Suppressor macrophage treated with lipopolysaccharide for 1 hour (primary cell): ENCODE measurements around the gene DDX41.
A peak's percentile ranks its signal among the peaks of the same experiment; 100 is the strongest.

ENCODE experiments used
- DNase-seq, 3 donors: peaks; one replicate each; pipeline ENCODE4 v3.0.0-alpha.2; 2020 to 2022

Gene DDX41

DNA sequence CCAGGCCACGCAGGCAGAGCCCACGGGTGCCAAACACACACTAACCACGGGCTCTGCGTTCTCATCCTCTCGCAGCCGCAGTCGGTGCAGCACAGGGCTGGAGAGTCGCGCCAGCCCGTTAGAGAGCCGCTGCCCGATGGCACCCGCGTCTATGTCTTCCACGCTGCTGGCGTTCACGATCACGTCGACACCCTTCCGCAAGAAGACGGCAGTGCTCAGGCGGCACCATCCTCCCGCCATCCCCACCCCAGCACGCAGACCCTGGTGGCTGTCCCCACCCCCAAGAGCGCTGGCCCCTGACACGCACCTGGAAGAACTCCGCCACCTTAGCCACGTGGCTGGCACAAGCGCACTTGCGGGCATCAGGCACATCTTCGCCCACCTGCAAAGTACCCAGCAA is 49.3 kb downstream of the DDX41 start:
- DNase-seq = no peak

DNA sequence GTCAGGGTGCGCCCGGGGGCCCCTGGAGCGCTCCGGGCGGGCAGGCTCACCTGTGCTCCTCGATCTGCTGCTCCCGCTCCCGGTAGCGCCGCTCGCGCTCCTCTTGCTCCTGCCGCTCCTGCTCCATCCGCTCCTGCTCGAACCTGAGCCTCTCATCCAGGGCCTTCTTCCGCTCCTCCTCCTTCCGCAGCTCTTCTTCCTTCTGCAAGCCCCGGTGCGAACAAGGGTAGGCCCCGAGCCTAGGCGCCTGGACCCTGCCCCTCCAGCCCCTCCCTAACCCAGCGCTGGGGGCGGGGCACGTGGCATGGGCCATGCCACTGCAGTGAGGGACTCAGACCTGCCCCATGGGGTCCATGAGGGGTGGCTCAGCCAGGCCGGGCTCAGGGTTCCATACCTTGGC is 49.9 kb downstream of the DDX41 start:
- DNase-seq = no peak

DNA sequence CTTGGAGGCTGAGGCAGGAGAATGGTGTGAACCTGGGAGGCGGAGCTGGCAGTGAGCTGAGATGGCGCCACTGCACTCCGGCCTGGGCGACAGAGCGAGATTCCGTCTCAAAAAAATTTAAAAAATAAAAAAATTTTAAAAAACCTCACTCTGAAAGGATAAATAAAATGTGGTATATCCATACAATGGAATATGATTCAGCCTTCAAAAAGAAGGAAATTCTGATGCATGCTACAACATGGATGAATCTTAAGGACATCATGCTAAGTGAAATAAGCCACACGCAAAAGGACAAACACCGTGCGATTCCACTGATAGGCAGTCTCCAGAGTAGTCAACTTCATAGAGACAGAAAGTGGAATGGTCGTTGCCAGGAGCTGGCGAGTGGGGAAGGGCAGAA is 51.7 kb downstream of the DDX41 start:
- no peak for DNase-seq

DNA sequence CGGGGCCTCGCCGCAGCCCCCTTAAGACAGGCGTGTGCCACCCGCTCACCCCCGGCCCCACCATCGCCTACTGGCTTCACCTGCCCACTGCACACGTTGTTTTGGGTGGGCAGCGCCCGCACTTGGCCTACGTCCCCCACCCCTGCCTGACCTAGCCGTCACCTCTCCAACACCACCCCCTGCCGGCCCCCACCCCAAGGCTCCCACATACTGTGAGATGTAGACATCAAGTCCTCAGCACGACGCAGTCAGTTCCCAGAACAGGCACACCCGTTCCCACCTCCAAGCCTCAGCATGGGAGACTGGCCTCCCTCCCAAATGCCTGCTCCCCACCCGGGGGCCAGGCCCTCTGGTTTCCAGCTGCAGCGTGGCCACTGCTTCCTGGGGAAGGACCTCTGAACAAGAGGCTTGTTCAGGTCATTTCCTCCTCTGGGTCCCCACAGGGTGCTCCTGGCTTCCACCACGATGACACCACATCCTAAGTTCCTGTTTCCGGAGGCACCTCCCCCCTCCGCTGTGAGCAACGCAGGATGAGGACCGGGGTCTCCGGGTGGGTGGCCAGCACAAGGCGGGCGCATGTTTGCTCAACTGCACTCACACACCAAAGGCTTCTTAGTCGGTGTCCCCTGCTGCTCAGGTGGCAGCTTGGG is 54.6 kb downstream of the DDX41 start:
- peak; percentile 78 to 79 (median 78) for DNase-seq
